ENCODE results near the gene SPG11. TPM values are rescaled to one million over a fixed set of nuclear protein-coding genes. Genes with fewer than 3 reads are reported as not detected.

The SPG11 gene
- total RNA-seq, 1 donor from 2014 or later = 59.2 TPM

GRCh38 chr15:44623178-44623577, 40.3 kb downstream of the SPG11 start:
- DNase-seq = no peak
- peaks cover 2% of the 10 kb centered on the region for H3K27me3 Mint-ChIP-seq (ENCODE audit: unreplicated experiment)
- no peak for TF ChIP-seq CTCF (IDR thresholded peaks at IDR 0.05; ENCODE audit: partially characterized antibody, unreplicated experiment)
- H3K4me1 Mint-ChIP-seq (ENCODE audit: low read depth, unreplicated experiment) = no peaks in the 10 kb centered on the region
- peaks cover 1% of the 10 kb centered on the region for H3K9me3 Mint-ChIP-seq (ENCODE audit: unreplicated experiment)
- no peak overlapping the region for H3K27ac Mint-ChIP-seq (ENCODE audit: unreplicated experiment)
- H3K4me3 Mint-ChIP-seq (ENCODE audit: unreplicated experiment) = no peak overlapping the region
- H3K36me3 Mint-ChIP-seq (ENCODE audit: unreplicated experiment) = no peaks in the 10 kb centered on the region

GRCh38 chr15:44620081-44620480, 43.4 kb downstream of the SPG11 start:
- no peaks in the 10 kb centered on the region for H3K27me3 Mint-ChIP-seq (ENCODE audit: unreplicated experiment)
- no peak for TF ChIP-seq CTCF (IDR thresholded peaks at IDR 0.05; ENCODE audit: partially characterized antibody, unreplicated experiment)
- H3K4me3 Mint-ChIP-seq (ENCODE audit: unreplicated experiment) = no peak overlapping the region
- DNase-seq = no peak
- no peaks in the 10 kb centered on the region for H3K9me3 Mint-ChIP-seq (ENCODE audit: unreplicated experiment)
- no peaks in the 10 kb centered on the region for H3K36me3 Mint-ChIP-seq (ENCODE audit: unreplicated experiment)
- no peaks in the 10 kb centered on the region for H3K4me1 Mint-ChIP-seq (ENCODE audit: low read depth, unreplicated experiment)
- no peak overlapping the region for H3K27ac Mint-ChIP-seq (ENCODE audit: unreplicated experiment)

GRCh38 chr15:44616974-44617373, 46.5 kb downstream of the SPG11 start:
- H3K27ac Mint-ChIP-seq (ENCODE audit: unreplicated experiment) = no peak overlapping the region
- peaks cover 4% of the 10 kb centered on the region for H3K36me3 Mint-ChIP-seq (ENCODE audit: unreplicated experiment)

GRCh38 chr15:44606740-44607139, 56.7 kb downstream of the SPG11 start:
- Mint-ChIP-seq H3K4me1 (ENCODE audit: low read depth, unreplicated experiment) (no peaks in the 10 kb centered on the region), H3K36me3 (ENCODE audit: unreplicated experiment) (no peaks in the 10 kb centered on the region), H3K27me3 (ENCODE audit: unreplicated experiment) (no peaks in the 10 kb centered on the region), H3K27ac (ENCODE audit: unreplicated experiment) (no peak overlapping the region), H3K4me3 (ENCODE audit: unreplicated experiment) (no peak overlapping the region), H3K9me3 (ENCODE audit: unreplicated experiment) (no peaks in the 10 kb centered on the region)
- DNase-seq = no peak
- TF ChIP-seq CTCF (IDR thresholded peaks at IDR 0.05; ENCODE audit: partially characterized antibody, unreplicated experiment) = no peak

More at GRCh38 chr15:44616974-44617373, 46.5 kb downstream of the SPG11 start:
- Mint-ChIP-seq H3K4me1 (ENCODE audit: low read depth, unreplicated experiment) (no peaks in the 10 kb centered on the region), H3K9me3 (ENCODE audit: unreplicated experiment) (no peaks in the 10 kb centered on the region), H3K27me3 (ENCODE audit: unreplicated experiment) (no peaks in the 10 kb centered on the region), H3K4me3 (ENCODE audit: unreplicated experiment) (no peak overlapping the region)
- no peak for TF ChIP-seq CTCF (IDR thresholded peaks at IDR 0.05; ENCODE audit: partially characterized antibody, unreplicated experiment)
- DNase-seq = no peak

GRCh38 chr15:44603126-44603525, 60.3 kb downstream of the SPG11 start:
- no peaks in the 10 kb centered on the region for H3K27me3 Mint-ChIP-seq (ENCODE audit: unreplicated experiment)
- DNase-seq = no peak
- H3K27ac Mint-ChIP-seq (ENCODE audit: unreplicated experiment) = no peak overlapping the region
- TF ChIP-seq CTCF (IDR thresholded peaks at IDR 0.05; ENCODE audit: partially characterized antibody, unreplicated experiment) = no peak
- H3K4me3 Mint-ChIP-seq (ENCODE audit: unreplicated experiment) = no peak overlapping the region
- H3K4me1 Mint-ChIP-seq (ENCODE audit: low read depth, unreplicated experiment) = no peaks in the 10 kb centered on the region
- no peaks in the 10 kb centered on the region for H3K36me3 Mint-ChIP-seq (ENCODE audit: unreplicated experiment)
- no peaks in the 10 kb centered on the region for H3K9me3 Mint-ChIP-seq (ENCODE audit: unreplicated experiment)

Measured in glutamatergic neuron (in vitro differentiated cells).